ENCODE results near the gene POLDIP2. TPM values are rescaled to one million over a fixed set of nuclear protein-coding genes. Genes with fewer than 3 reads are reported as not detected.

Gene POLDIP2, protein sequence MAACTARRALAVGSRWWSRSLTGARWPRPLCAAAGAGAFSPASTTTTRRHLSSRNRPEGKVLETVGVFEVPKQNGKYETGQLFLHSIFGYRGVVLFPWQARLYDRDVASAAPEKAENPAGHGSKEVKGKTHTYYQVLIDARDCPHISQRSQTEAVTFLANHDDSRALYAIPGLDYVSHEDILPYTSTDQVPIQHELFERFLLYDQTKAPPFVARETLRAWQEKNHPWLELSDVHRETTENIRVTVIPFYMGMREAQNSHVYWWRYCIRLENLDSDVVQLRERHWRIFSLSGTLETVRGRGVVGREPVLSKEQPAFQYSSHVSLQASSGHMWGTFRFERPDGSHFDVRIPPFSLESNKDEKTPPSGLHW
- total RNA-seq = 95.6 and 104 TPM in 2 replicates

DNA sequence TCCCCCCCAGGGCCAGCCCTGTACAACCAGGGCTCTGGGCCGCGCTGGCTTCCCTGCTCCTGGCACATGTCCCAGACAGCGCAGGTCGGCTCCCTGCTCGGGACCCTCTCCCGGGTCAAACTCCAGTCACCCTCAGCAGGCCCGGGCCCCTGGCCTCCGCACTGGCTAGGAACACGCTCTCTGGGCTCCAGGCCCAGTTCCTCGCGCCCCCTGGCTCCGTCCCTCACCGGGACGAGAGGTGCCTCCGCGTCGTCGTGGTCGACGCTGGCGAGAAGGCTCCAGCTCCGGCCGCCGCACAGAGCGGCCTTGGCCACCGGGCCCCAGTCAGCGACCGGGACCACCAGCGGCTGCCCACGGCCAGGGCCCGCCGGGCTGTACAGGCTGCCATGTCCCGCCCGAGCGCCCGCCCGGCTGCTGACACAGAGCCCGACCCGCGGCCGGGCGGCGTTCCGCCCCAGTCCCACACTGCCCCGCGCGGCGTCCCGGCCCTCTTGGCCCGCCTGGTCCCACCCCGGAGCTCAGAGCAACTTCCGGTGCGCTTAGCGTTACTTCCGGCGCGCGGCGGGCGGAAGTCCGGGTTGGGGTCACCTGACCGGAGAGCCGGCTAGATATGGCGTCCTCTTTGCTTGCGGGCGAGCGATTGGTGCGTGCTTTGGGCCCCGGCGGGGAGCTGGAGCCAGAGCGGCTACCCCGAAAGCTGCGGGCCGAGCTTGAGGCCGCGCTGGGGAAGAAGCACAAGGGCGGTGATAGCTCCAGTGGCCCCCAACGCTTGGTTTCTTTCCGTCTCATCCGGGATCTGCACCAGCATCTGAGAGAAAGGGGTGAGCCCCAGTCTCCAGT, at the start of gene POLDIP2:
Gene POLDIP2, minus strand, starts transcription at position 467 of the 840 bp plus-strand sequence. Its CDS starts 79 bp downstream, at position 388.

DNA sequence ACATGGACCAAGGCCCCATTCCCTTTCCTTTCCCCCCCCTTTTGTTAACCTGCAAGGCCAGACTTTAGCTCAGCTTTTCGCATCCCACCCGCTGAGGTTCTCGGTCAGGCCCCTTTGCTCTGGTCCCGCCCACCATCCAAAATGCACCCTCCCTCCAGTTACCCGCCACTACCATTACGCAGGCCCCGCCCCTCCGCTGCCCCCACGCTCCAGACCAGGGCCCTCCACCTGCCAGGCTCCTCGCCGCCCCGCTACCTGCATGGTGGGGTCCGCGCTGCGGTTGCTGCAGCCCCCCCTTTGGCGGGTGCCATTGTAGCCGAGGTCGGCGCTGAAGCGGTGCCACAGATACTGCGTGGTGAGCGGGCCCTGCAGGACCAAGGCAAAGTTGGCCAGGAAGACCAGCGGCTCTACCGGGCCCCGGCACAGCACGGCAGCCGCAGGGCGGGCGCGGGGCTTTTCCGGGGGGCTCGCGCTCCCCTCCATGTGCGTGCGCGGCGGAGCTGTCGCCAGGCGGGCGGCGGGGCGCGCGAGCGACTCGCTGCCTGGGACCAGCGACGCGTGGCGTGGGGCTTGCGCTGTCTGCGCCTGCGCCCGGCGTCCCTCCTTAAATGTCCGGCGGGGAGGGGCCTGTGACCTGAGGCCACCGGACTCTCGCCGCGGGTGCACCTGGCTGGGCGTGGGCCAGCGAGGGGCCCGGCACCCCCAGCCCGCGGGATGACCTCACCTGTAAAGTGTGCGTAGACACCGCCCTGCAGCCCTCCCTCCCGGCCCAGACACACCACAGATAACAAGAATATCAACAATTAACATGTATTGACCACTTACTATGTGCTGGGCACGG, 48.5 kb upstream of the POLDIP2 start, which contains the start of gene SLC46A1:
Gene SLC46A1, minus strand, starts transcription at position 581 of the 841 bp plus-strand sequence. Its CDS starts 98 bp downstream, at position 483.

DNA sequence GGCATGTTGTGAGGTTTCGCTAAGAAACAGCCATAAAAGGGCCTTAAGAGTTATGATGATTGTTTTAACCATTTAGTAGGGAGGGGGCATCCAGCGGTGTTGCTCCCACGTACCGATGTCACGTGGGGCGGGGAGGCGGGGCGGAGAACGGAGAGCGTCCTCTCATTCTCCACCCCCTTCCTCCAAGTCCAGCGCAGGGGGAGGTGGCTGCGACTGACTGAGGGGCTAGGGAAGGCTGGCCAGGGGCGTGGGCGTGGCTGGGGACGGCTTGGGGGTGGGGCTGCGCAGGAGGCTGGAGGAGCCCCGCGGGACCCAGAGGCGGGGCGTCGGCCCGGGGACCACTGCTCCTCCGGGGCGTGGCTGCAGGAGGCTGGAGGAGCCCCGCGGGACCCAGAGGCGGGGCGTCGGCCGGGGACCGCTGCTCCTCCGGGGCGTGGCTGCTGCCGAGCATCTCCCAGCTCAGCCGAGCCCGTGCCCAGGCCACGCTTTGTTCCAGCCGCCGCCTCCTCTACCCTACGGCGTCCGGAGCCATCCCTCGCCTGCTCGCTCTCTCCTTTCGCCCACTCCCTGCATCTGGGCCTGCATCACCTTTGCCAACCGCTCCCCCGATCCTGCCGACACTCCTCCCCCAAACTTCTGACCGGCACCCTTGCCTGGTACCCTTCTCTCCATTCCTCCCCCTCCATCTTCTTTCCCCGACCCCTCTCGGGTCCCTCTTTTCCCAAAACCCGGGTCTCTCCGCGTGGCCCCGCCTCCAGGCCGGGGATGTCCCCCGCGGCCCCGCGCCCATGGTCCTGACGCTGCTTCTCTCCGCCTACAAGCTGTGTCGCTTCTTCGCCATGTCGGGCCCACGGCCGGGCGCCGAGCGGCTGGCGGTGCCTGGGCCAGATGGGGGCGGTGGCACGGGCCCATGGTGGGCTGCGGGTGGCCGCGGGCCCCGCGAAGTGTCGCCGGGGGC, 14.2 kb upstream of the POLDIP2 start, which contains the start of gene SARM1:
Gene SARM1, plus strand, starts transcription at position 450 of the 958 bp plus-strand sequence. Its CDS starts 339 bp downstream, at position 789.

DNA sequence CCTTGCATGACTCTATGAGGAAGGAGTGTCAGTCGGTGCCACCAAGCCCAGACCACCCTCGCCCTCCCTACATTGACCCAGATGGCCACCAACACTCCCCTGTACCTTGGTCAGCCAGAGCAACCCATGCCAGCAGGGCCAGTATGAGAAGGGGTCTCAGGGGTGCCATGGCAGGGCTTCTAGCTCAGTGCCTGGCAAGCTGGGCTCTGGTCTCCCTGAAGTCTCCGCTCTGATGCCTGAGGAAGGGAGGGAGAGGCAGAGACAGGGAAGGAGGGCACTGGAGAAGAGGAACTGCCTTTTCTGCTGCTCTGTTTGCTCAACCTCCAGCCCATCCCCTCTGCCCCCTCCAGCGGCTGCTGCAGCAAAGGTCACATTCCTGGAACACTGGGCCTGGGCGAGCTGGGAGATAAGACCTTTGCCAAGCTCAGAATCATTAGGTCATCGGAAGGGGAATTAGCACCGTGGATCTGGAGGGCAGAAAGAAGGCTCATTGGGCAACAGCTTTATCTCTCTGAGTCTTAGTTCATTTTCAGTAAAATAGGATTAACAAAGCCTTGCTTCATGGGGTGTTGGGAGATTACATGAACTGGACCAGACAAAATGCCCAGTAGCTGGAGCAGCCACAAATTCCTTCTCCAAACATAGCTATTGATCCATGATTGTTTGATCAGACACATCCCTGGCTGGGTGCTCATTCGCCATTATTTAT, 12.9 kb upstream of the POLDIP2 start, which contains the start of gene VTN:
Gene VTN, minus strand, starts transcription at position 273 of the 709 bp plus-strand sequence. Its CDS starts 104 bp downstream, at position 169.

DNA sequence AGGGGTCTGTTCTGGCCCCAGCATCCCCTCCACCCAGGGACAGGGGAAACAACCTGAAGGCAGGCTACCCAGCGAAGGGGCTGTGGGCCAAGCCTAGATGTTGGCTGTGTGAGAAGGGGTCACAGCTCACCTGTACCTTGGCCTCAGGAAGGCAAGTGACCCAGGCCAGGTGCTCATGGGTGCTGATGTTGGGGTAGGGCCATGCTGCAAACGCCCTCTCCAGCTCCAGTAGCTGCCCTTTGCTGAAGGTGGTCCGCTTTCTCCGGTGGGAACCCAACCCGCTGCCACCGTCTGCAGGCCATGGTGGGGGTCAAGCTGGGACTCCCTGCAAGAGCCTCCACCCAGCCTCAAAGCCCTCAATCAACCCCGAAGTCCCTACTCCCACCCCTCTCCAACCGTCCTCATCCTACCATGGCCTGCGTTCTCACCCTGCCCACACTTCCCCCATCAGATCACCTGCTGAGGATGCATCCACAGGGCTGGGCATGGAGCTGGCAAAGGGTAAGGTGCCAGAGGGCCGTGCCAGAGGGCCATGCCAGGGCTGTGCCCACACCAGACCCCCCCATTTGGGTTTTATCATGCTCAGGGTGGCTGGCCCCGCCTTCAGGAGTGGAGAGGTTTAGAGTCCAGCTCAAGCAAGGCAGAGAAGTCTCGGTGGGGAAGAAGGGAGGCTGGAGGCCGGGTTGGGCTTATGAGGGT, 7.5 kb upstream of the POLDIP2 start, which contains the start of gene SEBOX:
Gene SEBOX, minus strand, starts transcription at position 535 of the 699 bp plus-strand sequence. Its CDS starts 48 bp downstream, at position 487.

DNA sequence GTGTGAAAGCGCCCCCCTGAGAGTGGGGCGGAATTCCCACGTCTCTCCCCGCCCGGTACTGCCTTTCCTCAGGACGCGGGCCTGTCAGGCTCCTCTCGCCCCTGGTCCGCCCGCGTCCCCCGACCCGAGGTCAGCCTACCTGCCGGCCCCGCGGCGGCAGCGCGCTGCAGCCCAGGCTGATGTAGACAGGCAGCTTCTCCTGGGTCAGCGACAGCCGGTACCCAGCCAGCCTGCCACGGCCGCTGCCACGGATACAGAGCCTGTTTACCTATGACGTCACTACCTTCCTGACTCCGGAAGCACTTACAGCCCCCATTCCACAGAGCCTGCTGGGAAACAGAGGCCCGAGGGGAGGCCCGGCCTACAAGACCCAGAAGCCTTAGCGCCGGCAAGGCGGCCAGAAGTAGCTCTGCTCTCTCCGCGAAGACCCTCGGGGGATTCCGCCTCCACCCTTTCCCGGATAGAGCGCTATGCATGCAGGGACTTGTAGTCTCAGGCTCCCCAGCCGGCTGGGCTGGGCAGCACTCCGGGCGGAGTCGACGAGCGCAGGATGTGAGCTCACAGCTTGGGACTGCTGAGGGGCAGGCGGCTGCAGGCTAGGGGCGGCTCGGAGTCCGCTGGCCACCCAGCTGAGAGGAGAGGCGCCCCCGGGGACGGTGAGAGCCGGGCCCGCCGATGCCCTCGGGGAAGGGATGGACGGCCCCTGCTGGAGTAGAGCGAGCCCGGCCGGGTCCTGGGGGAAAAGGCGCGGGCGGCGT, 21.9 kb downstream of the POLDIP2 start, which contains the start of the genes IFT20 and TNFAIP1:
Gene IFT20, minus strand, starts transcription at position 272 of the 758 bp plus-strand sequence. CDS start 3,487 bp downstream, outside the sequence.
Gene TNFAIP1, plus strand, starts transcription at position 561 of the 758 bp plus-strand sequence. CDS start 3,761 bp downstream, outside the sequence.

DNA sequence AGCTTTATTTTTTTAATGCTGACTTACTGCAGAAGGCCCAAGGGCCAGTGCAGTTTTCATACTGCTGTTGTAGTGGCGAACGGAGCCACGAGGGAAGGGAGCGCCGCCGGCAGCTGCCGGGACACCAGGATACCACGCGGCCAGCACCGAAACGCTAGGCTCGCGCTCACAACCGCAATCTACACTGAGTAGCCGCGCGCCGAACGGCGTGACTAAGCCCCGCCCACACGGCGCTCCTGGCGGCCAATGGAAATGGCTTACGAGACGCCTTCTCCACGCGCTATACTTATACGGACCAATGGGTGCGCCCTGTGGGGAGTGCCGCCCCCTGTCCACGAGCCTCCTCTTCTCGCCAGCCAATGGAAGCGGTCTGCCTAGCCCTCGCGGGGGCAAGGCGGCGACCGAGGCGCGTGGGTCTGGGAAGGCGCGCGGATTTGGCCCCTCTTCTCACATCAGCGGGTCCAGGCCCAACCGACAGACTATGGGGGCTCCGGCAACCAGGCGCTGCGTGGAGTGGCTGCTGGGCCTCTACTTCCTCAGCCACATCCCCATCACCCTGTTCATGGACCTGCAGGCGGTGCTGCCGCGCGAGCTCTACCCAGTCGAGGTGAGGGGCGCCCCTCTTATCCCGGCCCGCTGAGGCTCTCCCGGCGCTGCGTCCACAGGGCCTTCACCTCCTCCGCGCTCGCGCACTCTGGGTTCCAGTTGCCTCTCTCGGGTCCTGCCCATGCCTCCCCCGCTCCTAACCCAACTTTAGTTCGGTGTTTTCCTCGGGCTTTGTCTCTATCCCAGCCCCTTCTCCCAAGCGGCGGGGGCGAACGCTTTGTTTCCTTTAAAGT, 38.3 kb downstream of the POLDIP2 start, which contains the start of gene TMEM97:
Gene TMEM97, plus strand, starts transcription at position 442 of the 839 bp plus-strand sequence. Its CDS starts 40 bp downstream, at position 482.

Other genes starting within 250 kb of the POLDIP2 start
- 13.1 and 29.4 TPM in 2 replicates for gene TMEM97, start 38.3 kb downstream of the POLDIP2 start, total RNA-seq
- gene IFT20, start 22.1 kb downstream of the POLDIP2 start, total RNA-seq = 49.0 and 52.6 TPM in 2 replicates
- gene TNFAIP1, start 21.8 kb downstream of the POLDIP2 start, total RNA-seq = 17.3 and 28.0 TPM in 2 replicates
- gene SEBOX, start 7.7 kb upstream of the POLDIP2 start, total RNA-seq = not detected in 2 replicates
- gene VTN, start 12.8 kb upstream of the POLDIP2 start, total RNA-seq = 0.33 TPM in 1 of 2 replicates, not detected in the other
- gene SARM1, start 14.2 kb upstream of the POLDIP2 start, total RNA-seq = 6.1 and 9.4 TPM in 2 replicates
- gene SLC46A1, start 48.7 kb upstream of the POLDIP2 start, total RNA-seq = 3.2 and 8.1 TPM in 2 replicates
- not detected in 2 replicates for gene SLC13A2, start 116.1 kb upstream of the POLDIP2 start, total RNA-seq
- not detected in 2 replicates for gene FOXN1, start 148.8 kb upstream of the POLDIP2 start, total RNA-seq
- gene UNC119, start 195.1 kb upstream of the POLDIP2 start, total RNA-seq = 18.0 and 43.2 TPM in 2 replicates
- 61.2 and 78.9 TPM in 2 replicates for gene PIGS, start 214.0 kb upstream of the POLDIP2 start, total RNA-seq
- gene ALDOC, start 219.4 kb upstream of the POLDIP2 start, total RNA-seq = 72.4 and 98.9 TPM in 2 replicates
- 5.6 and 46.1 TPM in 2 replicates for gene SPAG5, start 241.5 kb upstream of the POLDIP2 start, total RNA-seq